Myocyte (in vitro differentiated cells): ENCODE results near the gene S100B. TPM values are rescaled to one million over a fixed set of nuclear protein-coding genes. Genes with fewer than 3 reads are reported as not detected.
"Not testable (repeated sequence)": the region's sequence is repeated elsewhere in the genome, so short reads cannot be mapped to it uniquely, and the experiment has no call there.

Experiments
- DNase-seq: peaks from one replicate; pipeline ENCODE4 v3.0.0-alpha.2; 2012; ENCODE audit warnings: low read depth
- total RNA-seq: library from RNA; depleted of rRNA; stranded (reverse); fragments of >200 nt; gene quantifications from 2 replicates; pipeline ENCODE4 v1.2.3, GENCODE V29; 2014

Gene S100B
- total RNA-seq, 1 donor from 2014 or later = not detected

DNA sequence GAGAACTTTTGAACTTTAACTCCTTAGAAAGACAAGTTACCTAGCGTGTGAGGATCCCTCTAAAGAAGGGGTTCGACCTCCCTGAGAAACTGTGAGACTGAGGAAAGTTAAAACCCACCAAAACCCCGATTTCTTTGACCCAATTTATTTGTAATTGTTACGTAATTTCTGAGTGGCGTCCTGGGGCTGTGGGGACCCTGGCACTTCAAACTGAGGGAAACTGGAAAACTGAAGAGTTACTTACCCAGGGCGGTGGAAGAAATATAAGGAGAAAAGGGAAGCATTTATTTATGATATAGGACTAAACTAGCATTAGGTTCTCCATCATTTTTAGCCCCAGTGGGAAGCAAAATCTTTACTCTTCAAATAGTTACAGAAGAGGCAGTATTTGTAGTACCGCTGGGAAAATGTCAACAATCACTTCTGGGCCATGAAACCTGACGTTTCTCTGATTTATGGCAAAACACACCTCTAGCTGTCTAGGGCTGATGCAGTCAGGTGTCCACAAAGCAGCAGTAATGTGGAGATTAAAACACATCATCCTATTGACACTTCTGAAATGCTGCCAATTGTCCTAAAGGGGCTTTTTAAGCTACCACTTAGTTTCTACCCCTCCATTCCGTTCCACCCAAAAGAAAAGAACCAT is 430 bp downstream of the S100B start:
- DNase-seq = no peak

DNA sequence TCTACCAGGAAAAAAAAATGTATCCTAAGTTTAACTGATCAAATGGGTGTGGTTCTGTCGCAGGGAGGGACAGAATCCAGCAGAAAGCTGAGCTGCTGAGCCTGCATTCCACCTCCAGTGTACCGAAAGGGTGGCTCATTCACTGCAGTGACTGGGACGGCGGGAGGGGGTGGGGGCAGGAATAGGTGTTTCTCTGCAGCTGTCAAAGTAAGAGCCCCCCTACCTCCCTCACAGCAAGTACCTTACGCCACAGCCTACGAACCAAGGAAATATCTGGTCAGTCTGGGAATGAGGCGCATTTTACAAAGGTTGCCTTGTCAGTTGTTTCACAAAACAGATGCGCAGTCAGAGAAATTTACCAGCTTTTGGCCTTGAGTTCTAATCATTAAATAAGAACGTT is 1.7 kb downstream of the S100B start:
- peak; percentile 21 for DNase-seq

DNA sequence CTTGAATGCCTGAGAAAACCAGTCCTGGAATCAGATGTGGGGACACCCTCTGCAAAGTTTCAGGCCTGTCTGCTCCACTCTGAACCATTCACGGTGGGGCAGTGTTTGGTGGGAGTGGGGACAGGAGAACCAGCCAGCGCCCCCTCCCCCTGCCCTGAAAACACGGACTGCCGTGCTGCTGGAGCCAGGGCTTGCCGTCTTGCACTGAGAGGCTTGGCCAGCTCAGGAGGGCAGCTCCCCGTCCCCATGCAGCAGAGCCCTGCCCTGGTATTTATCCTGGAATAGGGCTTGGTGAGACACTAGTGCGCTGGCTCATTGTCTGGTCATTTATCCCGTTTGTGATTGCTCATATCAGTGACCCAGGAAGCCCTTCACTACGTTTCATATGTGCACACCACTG is 3.9 kb downstream of the S100B start:
- DNase-seq = no peak

DNA sequence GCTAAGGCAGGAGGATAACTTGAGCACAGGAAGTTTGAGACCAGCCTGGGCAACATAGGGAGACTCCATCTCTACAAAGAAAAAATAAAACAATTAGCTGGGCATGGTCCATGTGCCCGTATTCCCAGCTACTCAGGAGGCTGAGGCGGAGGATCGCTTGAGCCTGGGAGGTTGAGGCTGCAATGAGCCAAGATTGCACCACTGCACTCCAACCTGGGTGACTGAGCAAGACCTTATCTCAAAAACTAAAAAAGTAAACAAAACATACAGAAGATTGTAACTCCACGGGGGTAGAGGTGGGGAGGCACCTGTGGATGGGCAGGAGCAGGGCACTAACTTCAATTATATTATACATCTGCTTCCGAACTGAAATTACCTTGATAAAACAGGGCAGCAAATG is 4.6 kb downstream of the S100B start:
- DNase-seq = no peak

DNA sequence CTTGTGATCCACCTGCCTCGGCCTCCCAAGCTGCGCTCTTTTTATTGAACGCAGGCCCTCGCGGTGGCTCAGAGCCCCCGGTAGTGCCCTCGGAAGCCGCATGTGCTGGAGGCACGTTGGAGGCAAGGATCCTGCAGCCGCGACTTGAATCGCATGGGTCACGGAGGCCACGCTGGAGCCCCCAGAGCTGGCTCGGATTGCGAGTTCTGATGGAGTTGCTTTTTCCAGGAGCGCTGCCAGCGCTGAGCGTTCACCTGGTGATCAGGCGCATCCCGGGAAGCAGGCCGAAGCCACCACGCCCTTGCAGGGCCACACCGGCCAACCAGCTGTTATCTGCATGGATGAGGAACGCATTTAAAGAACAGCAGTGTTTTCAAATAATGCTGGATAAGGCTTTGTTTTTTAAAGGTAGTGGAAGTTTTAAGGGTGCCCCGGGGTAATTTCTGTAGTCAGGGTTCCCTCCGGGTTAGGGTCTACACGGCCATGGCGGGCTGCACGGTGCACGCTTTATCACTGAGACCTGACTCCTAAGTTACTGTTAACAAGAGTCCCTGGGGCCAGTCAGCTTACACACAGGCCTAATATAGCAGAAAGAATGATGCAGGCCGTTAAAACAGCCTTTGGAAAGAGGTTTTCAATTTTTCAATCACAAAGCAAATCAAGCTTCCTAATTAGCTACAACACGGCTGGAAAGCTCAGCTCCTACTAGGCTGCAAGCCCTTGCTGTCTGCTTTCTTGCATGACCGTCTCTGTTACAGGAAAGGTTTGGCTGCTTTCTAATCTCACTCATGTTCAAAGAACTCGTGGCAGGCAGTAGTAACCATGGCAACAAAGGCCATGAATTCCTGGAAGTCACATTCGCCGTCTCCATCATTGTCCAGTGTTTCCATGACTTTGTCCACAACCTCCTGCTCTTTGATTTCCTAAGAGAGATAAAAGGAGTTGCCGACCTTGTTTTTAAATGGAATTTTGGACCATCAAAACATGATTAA is 6.0 kb downstream of the S100B start:
- peak; percentile 64 for DNase-seq

DNA sequence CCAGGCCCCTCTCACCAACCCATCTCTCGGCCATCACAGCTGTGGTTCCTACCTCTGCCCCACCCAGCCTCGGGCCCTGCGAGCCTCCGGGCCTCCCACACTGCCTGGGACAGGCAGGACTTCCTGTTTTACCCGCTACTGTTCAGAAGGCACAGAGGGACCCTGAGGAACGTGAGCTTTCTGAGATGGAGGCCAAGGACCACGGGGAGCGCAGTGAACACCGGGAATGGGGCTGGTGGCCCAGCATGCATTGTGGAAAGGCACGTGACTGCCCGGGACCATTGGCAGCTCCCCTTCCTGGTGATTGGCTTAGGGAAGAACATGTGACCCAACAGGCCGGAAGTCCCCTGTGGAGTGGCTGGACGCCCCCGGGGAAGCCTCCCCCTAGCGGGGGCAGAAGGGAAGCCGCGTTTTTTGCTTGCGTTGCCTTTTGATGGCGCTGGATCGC is 7.0 kb downstream of the S100B start:
- DNase-seq = no peak

DNA sequence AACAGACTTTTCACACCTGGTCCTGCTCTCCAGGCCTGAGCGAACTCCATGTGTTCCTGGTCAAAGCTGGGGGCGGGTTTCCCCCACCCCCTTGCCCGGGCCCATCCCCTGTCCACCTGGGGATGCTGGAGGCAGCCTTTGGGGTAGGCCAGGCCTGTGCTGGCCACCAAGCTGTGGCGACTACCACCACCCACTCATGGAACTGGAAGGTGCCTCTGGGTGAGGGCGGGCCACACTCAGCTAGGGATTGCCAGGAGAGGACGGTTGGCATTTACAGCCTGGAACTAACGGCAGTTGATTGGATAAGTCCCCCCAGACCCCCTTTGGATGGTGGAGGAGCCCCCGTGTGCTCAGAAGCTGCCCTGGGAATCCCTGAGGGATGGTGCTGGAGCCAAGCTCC is 7.9 kb downstream of the S100B start:
- no peak for DNase-seq

DNA sequence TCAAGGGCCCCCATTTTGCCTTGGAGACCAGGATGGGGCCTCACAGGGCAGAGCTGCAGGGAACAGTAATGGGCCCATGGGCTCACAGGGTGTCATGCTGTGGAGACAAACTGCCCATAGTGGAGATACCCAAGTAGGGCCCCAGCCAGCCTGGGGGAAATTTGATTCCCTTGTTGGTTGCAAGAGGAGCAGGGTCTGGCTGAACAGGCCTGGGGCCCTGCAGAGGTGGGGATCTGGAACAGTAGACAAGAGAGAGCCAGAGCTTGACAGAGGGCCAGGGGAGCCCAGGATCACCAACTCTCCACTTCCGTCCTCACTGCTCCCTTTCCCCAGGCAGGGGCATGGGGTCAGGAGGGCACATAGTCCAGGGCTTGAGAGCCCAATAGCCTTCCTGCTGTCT is 8.7 kb downstream of the S100B start:
- DNase-seq = no peak

DNA sequence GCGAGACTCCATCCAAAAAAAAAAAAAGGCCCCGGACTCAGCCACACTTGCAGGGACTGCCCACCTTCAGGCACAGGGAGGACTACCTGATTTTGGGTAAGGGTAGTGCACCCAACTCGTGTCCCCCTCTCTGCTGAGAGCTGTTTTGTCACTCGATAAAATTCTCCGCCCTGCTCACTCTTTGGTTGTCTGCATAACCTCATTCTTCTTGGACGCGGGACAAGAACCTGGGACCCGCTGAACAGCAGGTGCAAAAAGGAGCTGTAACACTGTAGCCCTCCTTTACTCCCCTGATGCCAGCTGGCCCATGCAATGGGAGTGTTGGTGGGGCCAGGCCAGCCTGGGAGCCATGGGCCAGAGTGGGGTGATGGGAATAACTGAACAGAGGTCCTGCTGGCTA is 10.6 kb downstream of the S100B start:
- DNase-seq = peak; percentile 5

DNA sequence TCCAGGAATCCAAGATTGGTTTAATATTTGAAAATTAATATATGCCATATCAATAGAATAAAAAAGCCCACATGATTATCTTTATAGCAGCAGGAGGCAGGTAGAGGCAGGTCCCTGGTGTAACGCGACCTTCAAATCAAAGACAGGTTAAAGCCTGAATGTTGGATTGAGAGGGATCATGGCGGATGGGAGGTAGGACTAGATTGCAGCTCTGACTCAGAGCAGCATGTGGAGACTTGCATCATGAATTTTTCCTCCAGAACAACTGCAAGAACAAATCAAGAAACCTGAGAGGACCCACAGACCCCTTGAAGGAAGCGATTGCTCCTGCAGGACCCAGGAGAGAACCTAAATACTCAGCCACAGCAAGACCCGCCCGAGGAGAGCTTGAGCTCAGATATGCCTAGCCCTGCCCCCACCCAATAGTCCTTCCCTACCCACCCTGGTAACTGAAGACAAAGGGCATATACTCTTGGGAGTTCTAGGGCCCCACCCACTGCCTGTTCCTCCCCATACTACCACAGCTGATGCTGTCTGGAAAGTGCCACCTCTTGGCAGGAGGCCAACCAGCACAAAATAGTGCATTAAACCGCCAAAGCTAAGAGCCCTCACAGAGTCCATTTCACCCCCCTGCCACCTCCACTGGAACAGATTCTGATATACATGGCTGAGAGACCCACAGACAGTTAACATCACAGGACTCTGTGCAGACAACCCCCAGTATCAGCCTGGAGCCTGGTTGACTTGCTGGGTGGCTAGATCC is 19.5 kb downstream of the S100B start:
- no peak for DNase-seq

DNA sequence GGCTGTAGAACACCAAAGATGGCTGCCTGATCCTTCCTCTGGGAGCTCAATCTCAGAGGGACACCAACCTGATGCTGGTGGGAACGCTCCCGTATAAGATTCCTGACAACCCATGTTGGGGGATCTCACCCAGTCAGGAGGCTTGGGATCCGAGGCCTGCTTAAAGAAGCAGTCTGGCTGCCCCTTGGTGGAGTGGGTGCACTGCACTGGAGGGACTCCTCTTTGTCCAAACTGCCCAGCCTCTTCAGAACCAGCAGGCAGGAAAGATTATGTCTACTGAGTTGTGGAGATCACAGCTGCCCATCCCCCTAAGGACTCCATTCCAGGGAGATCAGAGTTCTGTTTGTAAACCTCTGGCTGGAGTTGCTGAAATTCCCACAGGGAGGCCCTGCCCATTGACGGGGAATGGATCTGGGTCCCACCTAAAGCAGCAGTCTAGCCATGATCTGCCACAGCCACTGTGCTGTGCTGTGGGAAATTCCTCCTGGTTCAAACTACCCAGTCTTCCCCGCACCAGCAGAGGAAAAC is 23.0 kb downstream of the S100B start:
- no peak for DNase-seq

DNA sequence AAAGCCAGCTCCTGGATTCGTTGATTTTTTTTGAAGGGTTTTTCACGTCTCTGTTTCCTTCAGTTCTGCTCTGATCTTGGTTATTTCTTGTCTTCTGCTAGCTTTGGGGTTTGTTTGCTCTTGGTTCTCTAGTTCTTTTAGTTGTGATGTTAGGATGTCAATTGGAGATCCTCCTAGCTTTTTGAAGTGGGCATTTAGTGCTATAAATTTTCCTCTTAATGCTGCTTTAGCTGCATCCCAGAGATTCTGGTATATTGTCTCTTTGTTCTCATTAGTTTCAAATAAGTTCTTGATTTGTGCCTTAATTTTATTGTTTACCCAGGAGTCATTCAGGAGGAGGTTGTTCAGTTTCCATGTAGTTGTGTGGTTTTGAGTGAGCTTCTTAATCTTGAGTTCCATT is 25.5 kb downstream of the S100B start:
- DNase-seq = not testable (repeated sequence)

DNA sequence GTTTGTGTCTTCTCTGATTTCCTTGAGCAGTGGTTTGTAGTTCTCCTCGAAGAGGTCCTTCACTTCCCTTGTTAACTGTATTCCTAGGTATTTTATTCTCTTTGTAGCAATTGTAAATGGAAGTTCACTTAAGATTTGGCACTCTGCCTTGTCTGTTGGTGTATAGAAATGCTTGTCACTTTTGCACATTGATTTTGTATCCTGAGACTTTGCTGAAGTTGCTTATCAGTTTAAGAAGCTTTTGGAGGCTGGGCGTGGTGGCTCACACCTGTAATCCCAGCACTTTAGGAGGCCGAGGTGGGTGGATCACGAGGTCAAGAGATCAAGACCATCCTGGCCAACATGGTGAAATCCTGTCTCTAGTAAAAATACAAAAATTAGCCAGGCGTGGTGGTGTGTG is 27.1 kb downstream of the S100B start:
- not testable (repeated sequence) for DNase-seq

DNA sequence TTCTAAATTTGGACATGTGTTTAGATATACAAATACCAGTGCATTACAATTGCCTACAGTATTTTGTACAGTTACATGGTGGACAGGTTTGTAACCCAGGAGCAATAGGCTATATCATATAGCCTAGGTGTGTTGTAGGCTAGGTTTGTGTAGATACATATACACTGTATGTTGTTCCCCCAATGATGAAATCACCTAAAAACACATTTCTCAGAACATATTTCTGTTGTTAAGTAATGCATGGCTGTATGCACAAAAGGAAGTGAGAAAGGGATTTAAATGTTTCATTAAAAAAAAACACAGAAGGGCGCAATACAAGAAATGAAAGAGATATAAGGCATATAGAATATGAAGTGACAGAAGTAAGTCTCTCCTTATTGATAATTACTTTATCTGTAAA is 32.0 kb downstream of the S100B start:
- no peak for DNase-seq

DNA sequence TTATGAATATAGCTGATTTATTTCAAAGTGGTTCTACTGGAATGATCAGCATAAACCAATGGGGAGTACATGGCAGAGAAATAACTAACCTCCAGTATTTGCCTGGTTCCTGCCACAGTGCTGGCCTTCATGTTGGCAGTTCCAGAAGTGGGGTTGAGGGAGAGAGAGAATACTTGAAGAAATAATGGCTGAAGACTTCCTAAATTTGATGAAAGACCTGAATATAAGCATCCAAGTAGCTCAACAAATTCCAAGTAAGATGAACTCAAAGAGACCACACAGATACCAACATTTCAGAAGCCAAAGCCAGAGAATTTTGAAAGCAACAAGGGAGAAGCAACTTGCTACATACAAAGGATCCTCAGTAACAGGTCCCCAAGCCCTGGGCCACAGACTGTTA is 34.3 kb downstream of the S100B start:
- no peak for DNase-seq

DNA sequence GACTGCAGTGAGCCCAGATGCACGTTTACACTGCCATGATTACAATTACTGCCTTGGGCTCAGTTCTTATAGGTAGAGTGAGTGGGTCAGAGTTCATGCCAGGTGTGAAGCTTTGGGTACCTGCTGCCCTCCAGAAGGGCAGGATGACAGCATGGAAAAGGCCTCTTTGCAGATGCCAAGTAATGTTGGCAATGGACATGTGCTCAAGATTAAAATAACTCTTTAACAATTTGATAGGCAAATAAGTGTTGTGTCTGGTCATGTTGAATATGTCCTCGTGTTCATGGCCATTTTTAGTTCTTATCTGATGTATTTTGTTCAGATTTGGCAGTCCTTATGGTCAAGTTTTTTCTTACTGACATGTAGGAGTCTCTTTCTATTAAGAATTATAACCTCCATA is 34.8 kb downstream of the S100B start:
- no peak for DNase-seq

DNA sequence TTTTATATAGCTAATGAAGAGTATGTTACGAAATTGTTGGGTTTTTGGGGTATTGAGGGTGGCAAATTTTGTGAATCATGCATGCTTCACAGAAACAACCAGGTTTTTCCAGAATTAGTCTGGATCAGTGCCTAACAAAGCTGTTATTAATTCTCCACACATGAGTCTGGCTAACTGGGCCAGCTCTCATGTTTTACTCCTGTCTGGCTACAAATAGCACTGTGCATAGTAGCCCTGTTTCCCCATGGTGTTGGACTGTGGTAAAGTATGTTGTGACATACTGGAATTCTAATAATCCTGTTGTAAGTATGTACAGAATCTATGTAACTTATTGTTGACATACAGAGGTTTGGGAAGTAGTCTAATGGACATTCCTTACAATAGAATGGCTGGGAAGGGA is 35.8 kb downstream of the S100B start:
- no peak for DNase-seq

DNA sequence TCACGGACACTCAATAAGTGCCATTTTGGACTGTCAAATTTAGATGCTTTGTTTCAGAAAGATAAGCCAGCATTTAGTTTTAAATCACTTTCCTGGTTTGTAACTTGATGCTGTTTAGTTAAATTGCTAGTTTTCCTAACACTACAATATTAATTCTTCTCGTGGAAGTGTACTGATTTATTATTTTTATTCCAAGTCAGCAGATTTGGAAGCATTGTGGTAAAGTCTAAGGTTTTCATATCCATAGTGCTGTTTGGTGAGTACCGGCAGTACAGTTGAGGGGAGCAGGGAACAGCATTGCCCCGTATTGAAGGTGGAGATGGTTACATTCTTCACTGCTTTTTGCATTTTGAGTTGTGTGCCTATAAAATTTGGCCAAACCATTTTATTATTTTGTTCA is 36.3 kb downstream of the S100B start:
- DNase-seq = no peak

DNA sequence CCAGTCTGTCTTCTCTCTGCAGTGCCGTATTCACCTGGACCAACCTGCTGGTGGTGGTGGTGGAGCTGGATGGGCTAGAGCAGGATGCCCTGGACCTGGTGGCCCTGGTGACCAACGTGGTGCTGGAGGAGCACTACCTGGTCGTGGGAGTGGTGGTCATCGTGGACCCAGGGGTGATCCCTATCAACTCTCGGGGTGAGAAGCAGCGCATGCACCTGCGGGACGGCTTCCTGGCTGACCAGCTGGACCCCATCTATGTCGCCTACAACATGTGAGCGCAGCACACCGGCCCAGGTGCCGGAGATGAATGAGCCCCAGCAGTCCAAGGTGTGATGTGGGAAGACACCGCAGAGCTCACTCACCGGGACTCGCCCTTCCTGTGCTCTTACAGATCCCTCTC is 37.5 kb downstream of the S100B start:
- DNase-seq = no peak

DNA sequence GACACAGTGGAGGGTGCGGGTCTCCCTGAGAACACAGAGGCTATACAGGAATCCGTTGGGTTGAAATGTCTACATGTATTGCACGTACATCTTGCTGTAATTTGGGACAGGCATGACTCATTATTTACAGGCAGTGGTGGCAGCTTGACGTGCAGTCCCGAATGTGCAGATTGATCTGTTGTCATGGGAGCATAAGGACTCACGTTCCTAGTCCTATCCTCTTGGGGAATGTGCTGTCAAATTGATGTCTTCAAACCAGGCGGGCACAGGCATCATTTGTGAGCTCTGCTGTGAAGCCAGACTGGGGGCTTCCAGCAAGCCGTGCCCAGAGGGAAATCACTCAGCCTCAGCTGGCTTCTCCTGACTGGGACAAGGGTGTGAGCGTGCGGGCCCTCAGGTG is 40.5 kb downstream of the S100B start:
- DNase-seq = no peak

DNA sequence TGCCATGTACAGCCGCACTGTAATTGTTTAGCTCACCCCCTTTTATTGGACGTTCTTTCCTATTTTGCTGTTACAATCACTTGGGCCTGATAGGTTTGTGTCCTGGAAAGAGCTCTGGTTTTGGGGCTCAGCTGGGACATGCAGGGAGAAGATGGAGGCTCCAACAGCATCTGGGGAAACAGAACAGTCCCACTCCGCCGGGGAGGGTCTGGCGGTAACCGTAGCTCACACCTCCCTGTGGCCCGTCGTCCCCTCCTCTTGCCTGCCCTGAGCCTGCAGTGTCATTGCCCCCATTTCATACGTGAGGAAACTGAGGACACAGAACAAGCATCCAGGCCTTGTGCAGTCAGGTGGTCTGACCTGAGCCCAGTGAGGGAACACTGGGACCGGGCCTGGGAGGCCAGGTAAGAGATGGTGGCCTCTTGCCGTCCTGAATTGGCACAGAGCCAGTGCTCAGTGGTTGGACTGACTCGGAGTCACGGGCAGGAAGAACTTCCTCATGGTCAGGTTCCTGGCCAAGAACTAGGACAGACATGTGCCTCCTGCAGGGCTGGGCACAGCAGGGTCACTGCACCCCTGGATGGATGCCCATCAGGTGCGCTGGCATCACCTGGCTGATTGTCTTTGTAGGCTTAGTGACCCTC is 41.8 kb downstream of the S100B start:
- DNase-seq = no peak
